ENCODE measurements around the gene WDR43. TPM values are rescaled to one million over a fixed set of nuclear protein-coding genes. Genes with fewer than 3 reads are reported as not detected.

WDR43 gene
- total RNA-seq, 1 experiment from 2014 or later, result 85.6 TPM

- TF ChIP-seq CTCF (IDR thresholded peaks at IDR 0.05; ENCODE audit: unreplicated experiment), result no peak
- peaks cover under 1% of the 10 kb centered on the region for H3K36me3 Mint-ChIP-seq (ENCODE audit: insufficient read depth, unreplicated experiment)
- no peak for DNase-seq
- no peaks in the 10 kb centered on the region for H3K9me3 Mint-ChIP-seq (ENCODE audit: low read depth, unreplicated experiment)
- intact Hi-C loops (cut with micrococcal nuclease; ENCODE audit: unreplicated experiment), result no loop called here
- CTCF ChIA-PET, result no interaction called here
- no peaks in the 10 kb centered on the region for H3K27me3 Mint-ChIP-seq (ENCODE audit: unreplicated experiment)
- no TSS peak for BruUV-seq (replicated peaks)
- peaks cover under 1% of the 10 kb centered on the region for H3K4me1 Mint-ChIP-seq (ENCODE audit: low read depth, unreplicated experiment)
- no peak overlapping the region for H3K27ac Mint-ChIP-seq (ENCODE audit: unreplicated experiment)
- H3K4me3 Mint-ChIP-seq (ENCODE audit: low read depth, unreplicated experiment), result no peak overlapping the region
Measured at GRCh38 chr2:28970464-28971160, 76.1 kb downstream of the WDR43 start.

GRCh38 chr2:28972778-28973335 lies 78.4 kb downstream of the WDR43 start:
- DNase-seq, result no peak
- H3K27me3 Mint-ChIP-seq (ENCODE audit: unreplicated experiment), result no peaks in the 10 kb centered on the region
- no peak overlapping the region for H3K4me3 Mint-ChIP-seq (ENCODE audit: low read depth, unreplicated experiment)
- no peaks in the 10 kb centered on the region for H3K9me3 Mint-ChIP-seq (ENCODE audit: low read depth, unreplicated experiment)
- BruUV-seq (replicated peaks), result no TSS peak
- no peak for TF ChIP-seq CTCF (IDR thresholded peaks at IDR 0.05; ENCODE audit: unreplicated experiment)
- peaks cover 20% of the 10 kb centered on the region for H3K36me3 Mint-ChIP-seq (ENCODE audit: insufficient read depth, unreplicated experiment)
- no peak overlapping the region for H3K27ac Mint-ChIP-seq (ENCODE audit: unreplicated experiment)
- CTCF ChIA-PET, result no interaction called here
- intact Hi-C loops (cut with micrococcal nuclease; ENCODE audit: unreplicated experiment), result no loop called here
- H3K4me1 Mint-ChIP-seq (ENCODE audit: low read depth, unreplicated experiment), result peaks cover 23% of the 10 kb centered on the region

GRCh38 chr2:28974252-28974651 lies 79.8 kb downstream of the WDR43 start:
- no peak overlapping the region for H3K27ac Mint-ChIP-seq (ENCODE audit: unreplicated experiment)
- DNase-seq, result no peak
- peaks cover 20% of the 10 kb centered on the region for H3K36me3 Mint-ChIP-seq (ENCODE audit: insufficient read depth, unreplicated experiment)
- peaks cover 36% of the 10 kb centered on the region for H3K4me1 Mint-ChIP-seq (ENCODE audit: low read depth, unreplicated experiment)
- intact Hi-C loops (cut with micrococcal nuclease; ENCODE audit: unreplicated experiment), result no loop called here
- BruUV-seq (replicated peaks), result no TSS peak
- no peak overlapping the region for H3K4me3 Mint-ChIP-seq (ENCODE audit: low read depth, unreplicated experiment)
- H3K27me3 Mint-ChIP-seq (ENCODE audit: unreplicated experiment), result no peaks in the 10 kb centered on the region
- no peak for TF ChIP-seq CTCF (IDR thresholded peaks at IDR 0.05; ENCODE audit: unreplicated experiment)
- no peaks in the 10 kb centered on the region for H3K9me3 Mint-ChIP-seq (ENCODE audit: low read depth, unreplicated experiment)
- CTCF ChIA-PET, result no interaction called here

GRCh38 chr2:28975671-28976070 lies 81.2 kb downstream of the WDR43 start:
- Mint-ChIP-seq H3K27me3 (ENCODE audit: unreplicated experiment) (no peaks in the 10 kb centered on the region), H3K36me3 (ENCODE audit: insufficient read depth, unreplicated experiment) (peaks cover 25% of the 10 kb centered on the region), H3K9me3 (ENCODE audit: low read depth, unreplicated experiment) (no peaks in the 10 kb centered on the region), H3K4me3 (ENCODE audit: low read depth, unreplicated experiment) (no peak overlapping the region), H3K27ac (ENCODE audit: unreplicated experiment) (no peak overlapping the region), H3K4me1 (ENCODE audit: low read depth, unreplicated experiment) (peaks cover 36% of the 10 kb centered on the region)
- intact Hi-C loops (cut with micrococcal nuclease; ENCODE audit: unreplicated experiment), result loop anchor here (5.0 kb wide), 1 partner anchor 137 kb away; no protein-coding TSS in a partner anchor
- DNase-seq, result no peak
- TF ChIP-seq CTCF (IDR thresholded peaks at IDR 0.05; ENCODE audit: unreplicated experiment), result no peak
- BruUV-seq (replicated peaks), result no TSS peak
- CTCF ChIA-PET, result interaction anchor here (1.1 to 1.6 kb wide), 2 partner anchors 18 to 36 kb away, joined by 4 to 8 read pairs; no protein-coding TSS in a partner anchor

Measured in Calu3 (cell line).